Testis (tissue), 3 donors: ENCODE results near the gene TIPRL. TPM values are rescaled to one million over a fixed set of nuclear protein-coding genes. Genes with fewer than 3 reads are reported as not detected.
"Not testable (repeated sequence)": the region's sequence is repeated elsewhere in the genome, so short reads cannot be mapped to it uniquely, and the experiment has no call there.

Experiments
- DNase-seq: peaks from one replicate; pipeline ENCODE4 v3.0.0-alpha.2; 2019
- H3K27ac ChIP-seq, 2 donors: fragments of 200-600 bp; sonication (generic); one replicate each; pipeline ENCODE4 v1.5.1; 2019
- H3K27me3 ChIP-seq: fragments of 200-600 bp; sonication (generic); one replicate; pipeline ENCODE4 v1.5.1; 2019
- H3K36me3 ChIP-seq: fragments of 200-600 bp; sonication (generic); one replicate; pipeline ENCODE4 v1.5.1; 2017; ENCODE audit warnings: low read depth; ENCODE audit errors: missing control alignments
- H3K4me1 ChIP-seq: fragments of 200-600 bp; sonication (generic); one replicate; pipeline ENCODE4 v1.5.1; 2019
- H3K4me3 ChIP-seq, 2 donors: fragments of 200-600 bp; sonication (generic); one replicate each; pipeline ENCODE4 v1.5.1; 2017 to 2019
- H3K9me3 ChIP-seq: fragments of 200-600 bp; sonication (generic); one replicate; pipeline ENCODE4 v1.5.1; 2017
- CTCF ChIP-seq, 3 experiments: fragments of 450-650 bp in 2 of 3; fragments of 200-600 bp in 1 of 3; sonication (generic) in 1 of 3; IDR thresholded peaks; one replicate each; pipeline ENCODE4 v1.5.1; 2016 to 2019; ENCODE audit warnings: antibody characterized with exemption in 3 of 3, mild to moderate bottlenecking in 2 of 3, moderate library complexity in 1 of 3
- POLR2A ChIP-seq: fragments of 450-650 bp; IDR thresholded peaks from one replicate; pipeline ENCODE4 v1.6.1; 2017; ENCODE audit warnings: antibody characterized with exemption, mild to moderate bottlenecking, moderate library complexity
- WGBS, 2 donors: methylation state at CpG; one replicate each; pipeline ENCODE4 v1.1.5; 2018; 5-methylcytosine and 5-hydroxymethylcytosine counted together
- intact Hi-C: fragments of 100-400 bp; cut with DNase I; formaldehyde crosslinking; loops from one replicate; pipeline ENCODE4 v1.15.1; 2023; ENCODE audit warnings: low total_unique reads
- polyA plus RNA-seq: library from polyadenylated mRNA; stranded (reverse); fragments of 350-450 nt; fragmentation: Illumina TruSeq; extraction: RNeasy Lipid Tissue Mini Kit (QIAGEN cat#74804); gene quantifications from one replicate; pipeline ENCODE4 v1.2.3, GENCODE V29; 2014; ENCODE audit warnings: low read depth, low replicate concordance; ENCODE audit not compliant: insufficient read depth
- total RNA-seq, 2 donors: library from RNA; depleted of rRNA; stranded (reverse); fragments of >200 nt; gene quantifications; one replicate each; pipeline ENCODE4 v1.2.3, GENCODE V29; 2016

Gene TIPRL
- total and polyA plus RNA-seq, 3 donors from 2014 or later = 19.8 to 44.6 (median 23.5) TPM

GRCh38 chr1:168202941-168203654, 24.3 kb downstream of the TIPRL start:
- Histone ChIP-seq H3K9me3 (no peaks in the 10 kb centered on the region), H3K4me3 (no peak overlapping the region), H3K27ac (no peak overlapping the region), H3K27me3 (no peaks in the 10 kb centered on the region), H3K36me3 (no peaks in the 10 kb centered on the region), H3K4me1 (peaks cover 4% of the 10 kb centered on the region)
- 38 to 80% methylated on average over 1 of the region's 1 CpG for WGBS, 2 donors
- intact Hi-C loops = no loop called here
- DNase-seq = no peak
- TF ChIP-seq CTCF (IDR thresholded peaks at IDR 0.05) = no peak
- no peak for TF ChIP-seq POLR2A

GRCh38 chr1:168206111-168206510, 27.3 kb downstream of the TIPRL start:
- Histone ChIP-seq H3K27ac (no peak overlapping the region), H3K9me3 (no peaks in the 10 kb centered on the region), H3K4me3 (no peak overlapping the region), H3K4me1 (peaks cover 4% of the 10 kb centered on the region), H3K36me3 (no peaks in the 10 kb centered on the region), H3K27me3 (no peaks in the 10 kb centered on the region)
- no peak for DNase-seq
- intact Hi-C loops = no loop called here
- no peak for TF ChIP-seq CTCF (IDR thresholded peaks at IDR 0.05)
- TF ChIP-seq POLR2A = no peak

GRCh38 chr1:168207673-168208072, 28.9 kb downstream of the TIPRL start:
- H3K36me3 ChIP-seq, H3K9me3 ChIP-seq, H3K4me1 ChIP-seq, H3K4me3 ChIP-seq, H3K27me3 ChIP-seq, DNase-seq, H3K27ac ChIP-seq, intact Hi-C loops: not testable (repeated sequence)
- 81% methylated on average over 23 of the region's 34 CpGs; no CpG with 5 or more reads in 1 of the 2 donors for WGBS, 2 donors

GRCh38 chr1:168210312-168210711, 31.6 kb downstream of the TIPRL start:
- 87 to 88% methylated on average over 3 of the region's 3 CpGs for WGBS, 2 donors
- DNase-seq = no peak
- Histone ChIP-seq H3K4me3 (no peak overlapping the region), H3K4me1 (peaks cover 2% of the 10 kb centered on the region), H3K27ac (peak overlapping the region in 1 of 2 donors; percentile 64), H3K36me3 (no peaks in the 10 kb centered on the region), H3K27me3 (no peaks in the 10 kb centered on the region), H3K9me3 (no peaks in the 10 kb centered on the region)
- no peak for TF ChIP-seq CTCF (IDR thresholded peaks at IDR 0.05)
- intact Hi-C loops = no loop called here

- no peaks in the 10 kb centered on the region for H3K36me3 ChIP-seq
- 95 to 98% methylated on average over 2 of the region's 2 CpGs for WGBS, 2 donors
Observed at GRCh38 chr1:168213349-168213748, 34.6 kb downstream of the TIPRL start.

More at GRCh38 chr1:168213349-168213748, 34.6 kb downstream of the TIPRL start:
- no peaks in the 10 kb centered on the region for H3K27me3 ChIP-seq
- no peaks in the 10 kb centered on the region for H3K9me3 ChIP-seq
- no peak overlapping the region for H3K4me3 ChIP-seq
- no peak for DNase-seq
- no peak for TF ChIP-seq POLR2A
- TF ChIP-seq CTCF (IDR thresholded peaks at IDR 0.05) = no peak
- H3K27ac ChIP-seq = no peak overlapping the region
- no peaks in the 10 kb centered on the region for H3K4me1 ChIP-seq
- intact Hi-C loops = no loop called here
